SU-DHL-6 (cell line): ENCODE results near the gene AMN1.
"Not testable (repeated sequence)": the region's sequence is repeated elsewhere in the genome, so short reads cannot be mapped to it uniquely, and the experiment has no call there.

ENCODE experiments used
- CTCF ChIP-seq: fragments of 200-600 bp; sonication (generic); IDR thresholded peaks from one replicate; pipeline ENCODE4 v1.5.1; 2017; ENCODE audit warnings: antibody characterized with exemption, mild to moderate bottlenecking, low read length, moderate library complexity; ENCODE audit not compliant: insufficient read depth, poor library complexity, severe bottlenecking
- EZH2phosphoT487 ChIP-seq: fragments of 200-600 bp; sonication (generic), shearing (Covaris generic); conservative IDR thresholded peaks from 2 replicates; pipeline ENCODE4 v1.6.1; 2018; ENCODE audit warnings: mild to moderate bottlenecking, antibody characterized with exemption, low read length, moderate library complexity, mixed read lengths

- TF ChIP-seq CTCF, EZH2phosphoT487: not testable (repeated sequence)
These were observed 2.4 kb upstream of the AMN1 start for GRCh38 chr12:31731203-31731602.
